ENCODE measurements around the gene FAM168B. TPM values are rescaled to one million over a fixed set of nuclear protein-coding genes. Genes with fewer than 3 reads are reported as not detected.

Gene FAM168B
- total and polyA plus RNA-seq, 2 of the 13 experiments (the other 11 are each of a cell fraction or from before 2014, with no cell fraction given) = 64.5 to 113 TPM

DNA sequence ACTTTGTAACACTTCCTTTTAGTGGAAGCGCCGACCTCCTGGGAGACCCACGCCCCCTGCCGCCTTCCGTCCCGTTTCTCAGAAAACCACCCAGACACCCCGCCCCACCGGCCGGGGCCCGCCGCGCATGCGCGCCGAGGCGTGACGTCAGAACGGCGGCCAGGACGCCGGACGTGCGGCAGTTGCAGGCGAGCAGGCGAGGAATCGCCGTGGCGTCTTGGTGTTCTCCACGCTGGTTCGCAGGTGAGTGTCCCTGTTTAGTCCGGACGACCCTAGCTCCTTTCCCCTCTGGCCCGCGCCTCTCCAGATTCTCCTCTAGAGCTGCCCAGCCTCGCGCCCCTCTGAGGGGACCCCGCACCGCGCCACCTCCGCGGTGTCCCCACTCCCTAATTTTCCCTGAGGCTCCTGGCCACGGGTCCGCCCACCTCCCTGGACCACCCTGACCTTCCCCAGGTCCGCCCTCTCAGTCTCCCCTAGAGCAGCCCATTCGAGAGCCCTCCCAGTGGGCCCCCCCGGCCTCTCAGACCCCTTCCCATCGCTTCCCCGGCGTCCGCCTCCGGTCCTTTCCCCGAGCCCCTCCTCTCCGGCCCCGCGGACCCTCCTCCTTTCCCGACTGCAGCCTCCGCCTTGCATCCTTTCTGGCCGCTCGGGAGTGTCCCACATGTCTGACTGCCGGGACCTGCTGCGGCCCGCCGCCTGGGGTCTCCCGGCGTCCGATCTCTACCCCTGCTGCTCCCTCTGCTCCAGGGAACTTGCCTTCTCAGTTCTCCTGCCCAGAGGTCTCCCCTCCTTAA lies 12.1 kb upstream of the FAM168B start, which contains the start of gene PLEKHB2 (continued):
- TF ChIP-seq, protein P1, sequence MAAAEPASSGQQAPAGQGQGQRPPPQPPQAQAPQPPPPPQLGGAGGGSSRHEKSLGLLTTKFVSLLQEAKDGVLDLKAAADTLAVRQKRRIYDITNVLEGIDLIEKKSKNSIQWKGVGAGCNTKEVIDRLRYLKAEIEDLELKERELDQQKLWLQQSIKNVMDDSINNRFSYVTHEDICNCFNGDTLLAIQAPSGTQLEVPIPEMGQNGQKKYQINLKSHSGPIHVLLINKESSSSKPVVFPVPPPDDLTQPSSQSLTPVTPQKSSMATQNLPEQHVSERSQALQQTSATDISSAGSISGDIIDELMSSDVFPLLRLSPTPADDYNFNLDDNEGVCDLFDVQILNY (CRISPR knock-in tag; conservative IDR thresholded peaks at IDR 0.05) = 0 out of 2 replicates have a peak, but pooled peaks have one; percentile 40
- peak; percentile 44; the same call in 1 of the 2 replicates for TF ChIP-seq DMAP1 (CRISPR knock-in tag; IDR thresholded peaks at IDR 0.05)
- peak; percentile 82 for TF ChIP-seq TBX2 (CRISPR knock-in tag; IDR thresholded peaks at IDR 0.05; ENCODE audit: borderline replicate concordance)
- TF ChIP-seq, protein P2, sequence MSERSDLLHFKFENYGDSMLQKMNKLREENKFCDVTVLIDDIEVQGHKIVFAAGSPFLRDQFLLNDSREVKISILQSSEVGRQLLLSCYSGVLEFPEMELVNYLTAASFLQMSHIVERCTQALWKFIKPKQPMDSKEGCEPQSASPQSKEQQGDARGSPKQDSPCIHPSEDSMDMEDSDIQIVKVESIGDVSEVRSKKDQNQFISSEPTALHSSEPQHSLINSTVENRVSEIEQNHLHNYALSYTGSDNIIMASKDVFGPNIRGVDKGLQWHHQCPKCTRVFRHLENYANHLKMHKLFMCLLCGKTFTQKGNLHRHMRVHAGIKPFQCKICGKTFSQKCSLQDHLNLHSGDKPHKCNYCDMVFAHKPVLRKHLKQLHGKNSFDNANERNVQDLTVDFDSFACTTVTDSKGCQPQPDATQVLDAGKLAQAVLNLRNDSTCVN (CRISPR knock-in tag; IDR thresholded peaks at IDR 0.05; ENCODE audit: borderline replicate concordance) = peak; percentile 20; the same call in 1 of the 2 replicates
- TF ChIP-seq ZC3H4 (CRISPR knock-in tag; IDR thresholded peaks at IDR 0.05; ENCODE audit: borderline replicate concordance) = no peak
- peak; percentile 67; the same call in 1 of the 2 replicates for TF ChIP-seq ZNF329 (CRISPR knock-in tag; IDR thresholded peaks at IDR 0.05; ENCODE audit: low read depth)
- TF ChIP-seq TGIF2 (CRISPR knock-in tag; IDR thresholded peaks at IDR 0.05) = no peak
- TF ChIP-seq FIP1L1 (IDR thresholded peaks at IDR 0.05; ENCODE audit: borderline replicate concordance, insufficient read depth, low read depth, low read length) = no peak
- no peak; the same call in 1 of the 2 replicates for TF ChIP-seq MTA1 (CRISPR knock-in tag; IDR thresholded peaks at IDR 0.05; ENCODE audit: borderline replicate concordance)
- TF ChIP-seq GFI1 (CRISPR knock-in tag; IDR thresholded peaks at IDR 0.05; ENCODE audit: borderline replicate concordance) = no peak
- TF ChIP-seq ZNF879 (CRISPR knock-in tag; IDR thresholded peaks at IDR 0.05) = no peak
- peak; percentile 75; the same call in 1 of the 2 replicates for TF ChIP-seq MYC (CRISPR knock-in tag; IDR thresholded peaks at IDR 0.05; ENCODE audit: borderline replicate concordance)
- TF ChIP-seq, protein P3, sequence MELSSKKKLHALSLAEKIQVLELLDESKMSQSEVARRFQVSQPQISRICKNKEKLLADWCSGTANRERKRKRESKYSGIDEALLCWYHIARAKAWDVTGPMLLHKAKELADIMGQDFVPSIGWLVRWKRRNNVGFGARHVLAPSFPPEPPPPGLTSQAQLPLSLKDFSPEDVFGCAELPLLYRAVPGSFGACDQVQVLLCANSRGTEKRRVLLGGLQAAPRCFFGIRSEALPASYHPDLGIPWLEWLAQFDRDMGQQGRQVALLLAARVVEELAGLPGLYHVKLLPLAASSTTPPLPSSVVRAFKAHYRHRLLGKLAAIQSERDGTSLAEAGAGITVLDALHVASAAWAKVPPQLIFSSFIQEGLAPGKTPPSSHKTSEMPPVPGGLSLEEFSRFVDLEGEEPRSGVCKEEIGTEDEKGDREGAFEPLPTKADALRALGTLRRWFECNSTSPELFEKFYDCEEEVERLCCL (CRISPR knock-in tag; IDR thresholded peaks at IDR 0.05; ENCODE audit: borderline replicate concordance) = no peak
- no peak for TF ChIP-seq NR2F6 (IDR thresholded peaks at IDR 0.05)
- peak; percentile 59 for TF ChIP-seq NR2F6 (CRISPR knock-in tag; IDR thresholded peaks at IDR 0.05)
- peak; percentile 66; the same call in 1 of the 2 replicates for TF ChIP-seq ZNF775 (CRISPR knock-in tag; IDR thresholded peaks at IDR 0.05; ENCODE audit: borderline replicate concordance)
- TF ChIP-seq NFE2 (CRISPR knock-in tag; IDR thresholded peaks at IDR 0.05) = no peak
- no peak for TF ChIP-seq RXRA (CRISPR knock-in tag; IDR thresholded peaks at IDR 0.05)
- TF ChIP-seq, protein P4, sequence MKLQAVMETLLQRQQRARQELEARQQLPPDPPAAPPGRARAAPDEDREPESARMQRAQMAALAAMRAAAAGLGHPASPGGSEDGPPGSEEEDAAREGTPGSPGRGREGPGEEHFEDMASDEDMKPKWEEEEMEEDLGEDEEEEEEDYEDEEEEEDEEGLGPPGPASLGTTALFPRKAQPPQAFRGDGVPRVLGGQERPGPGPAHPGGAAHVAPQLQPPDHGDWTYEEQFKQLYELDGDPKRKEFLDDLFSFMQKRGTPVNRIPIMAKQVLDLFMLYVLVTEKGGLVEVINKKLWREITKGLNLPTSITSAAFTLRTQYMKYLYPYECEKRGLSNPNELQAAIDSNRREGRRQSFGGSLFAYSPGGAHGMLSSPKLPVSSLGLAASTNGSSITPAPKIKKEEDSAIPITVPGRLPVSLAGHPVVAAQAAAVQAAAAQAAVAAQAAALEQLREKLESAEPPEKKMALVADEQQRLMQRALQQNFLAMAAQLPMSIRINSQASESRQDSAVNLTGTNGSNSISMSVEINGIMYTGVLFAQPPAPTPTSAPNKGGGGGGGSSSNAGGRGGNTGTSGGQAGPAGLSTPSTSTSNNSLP (IDR thresholded peaks at IDR 0.05; ENCODE audit: low read depth, low read length) = no peak

All from HepG2 (cell line).